GM19468 (cell line): ENCODE results near the gene ARL6IP4.

Experiments
- ATAC-seq: cut with Tn5 transposase; IDR thresholded peaks from one replicate; pipeline ENCODE4 v1.9.1; 2021; ENCODE audit warnings: mild to moderate bottlenecking, moderate library complexity, moderate number of reproducible peaks; ENCODE audit not compliant: unreplicated experiment; ENCODE audit errors: extremely low read depth

The ARL6IP4 gene

DNA sequence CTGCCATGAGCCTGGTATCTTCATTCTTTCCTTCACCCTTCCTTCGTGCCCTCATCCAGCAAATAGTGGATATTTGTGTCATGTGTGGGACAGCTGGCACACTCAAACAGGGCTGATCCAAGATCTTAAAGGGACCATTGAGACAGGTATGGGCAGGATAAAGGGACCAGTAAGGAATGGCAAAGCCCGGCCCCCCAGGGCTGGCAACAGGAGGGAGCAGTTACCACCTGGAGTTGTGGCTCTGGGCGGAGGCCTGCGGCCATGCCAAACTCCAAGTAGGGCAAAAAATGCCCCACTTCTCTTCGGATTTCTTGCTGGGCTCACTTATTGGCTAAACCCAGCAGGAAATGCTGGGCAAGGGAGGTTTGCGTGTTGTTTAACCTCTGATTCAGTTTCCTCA lies 3.3 kb upstream of the ARL6IP4 start:
- no peak for ATAC-seq

DNA sequence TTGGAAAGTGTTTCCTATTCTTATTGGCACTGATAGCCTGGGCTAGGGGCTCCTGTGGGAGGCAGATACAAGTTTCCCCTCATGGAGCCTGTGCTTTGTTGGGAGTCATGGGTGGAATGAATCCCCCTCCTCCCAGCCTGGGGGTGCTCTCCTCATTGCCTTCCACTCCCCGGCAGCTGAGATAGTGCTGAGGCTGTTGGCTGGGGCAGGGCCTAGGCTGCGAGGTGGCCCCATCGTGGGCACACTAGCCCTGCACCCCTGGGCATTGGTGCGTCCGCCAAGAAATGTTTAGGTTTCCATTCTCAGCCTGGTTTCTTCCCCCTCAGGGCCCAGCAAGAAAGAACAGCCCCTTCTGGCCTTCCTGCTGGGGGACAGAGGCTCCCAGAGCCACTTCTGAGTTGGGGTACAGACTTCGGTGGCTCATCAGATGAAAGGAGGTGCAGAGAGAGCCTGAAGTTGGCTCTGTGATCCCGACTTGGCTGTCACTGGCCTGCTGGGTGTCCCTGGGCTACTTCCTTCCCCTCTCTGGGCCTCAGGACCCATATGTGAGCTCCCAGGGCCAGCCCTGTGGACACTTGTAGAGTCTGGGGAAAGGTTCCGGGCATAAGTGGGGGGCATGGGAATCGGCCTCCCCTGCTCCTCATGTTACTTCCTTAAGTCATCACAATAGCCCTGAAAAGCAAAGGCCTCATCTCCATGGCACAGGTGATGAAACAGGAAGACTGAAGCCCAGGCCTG lies 2.7 kb upstream of the ARL6IP4 start:
- ATAC-seq = no peak

DNA sequence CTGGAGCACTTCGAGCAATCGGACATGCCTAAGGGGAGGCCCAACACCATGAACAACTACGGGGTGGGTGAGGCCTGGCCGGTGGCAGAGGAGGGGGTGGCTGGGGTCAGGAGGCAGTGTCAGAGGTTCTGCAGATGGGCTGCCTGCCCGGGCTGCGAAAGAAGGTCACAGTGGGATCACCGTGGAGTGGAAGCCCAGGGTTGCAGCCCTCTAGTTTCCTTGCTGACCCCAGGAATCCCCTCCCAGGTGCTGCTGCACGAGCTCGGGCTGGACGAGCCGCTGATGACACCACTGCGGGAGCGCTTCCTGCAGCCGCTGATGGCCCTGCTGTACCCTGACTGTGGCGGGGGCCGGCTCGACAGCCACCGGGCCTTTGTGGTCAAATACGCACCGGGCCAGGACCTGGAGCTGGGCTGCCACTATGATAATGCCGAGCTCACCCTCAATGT lies 1.9 kb upstream of the ARL6IP4 start:
- ATAC-seq = no peak

DNA sequence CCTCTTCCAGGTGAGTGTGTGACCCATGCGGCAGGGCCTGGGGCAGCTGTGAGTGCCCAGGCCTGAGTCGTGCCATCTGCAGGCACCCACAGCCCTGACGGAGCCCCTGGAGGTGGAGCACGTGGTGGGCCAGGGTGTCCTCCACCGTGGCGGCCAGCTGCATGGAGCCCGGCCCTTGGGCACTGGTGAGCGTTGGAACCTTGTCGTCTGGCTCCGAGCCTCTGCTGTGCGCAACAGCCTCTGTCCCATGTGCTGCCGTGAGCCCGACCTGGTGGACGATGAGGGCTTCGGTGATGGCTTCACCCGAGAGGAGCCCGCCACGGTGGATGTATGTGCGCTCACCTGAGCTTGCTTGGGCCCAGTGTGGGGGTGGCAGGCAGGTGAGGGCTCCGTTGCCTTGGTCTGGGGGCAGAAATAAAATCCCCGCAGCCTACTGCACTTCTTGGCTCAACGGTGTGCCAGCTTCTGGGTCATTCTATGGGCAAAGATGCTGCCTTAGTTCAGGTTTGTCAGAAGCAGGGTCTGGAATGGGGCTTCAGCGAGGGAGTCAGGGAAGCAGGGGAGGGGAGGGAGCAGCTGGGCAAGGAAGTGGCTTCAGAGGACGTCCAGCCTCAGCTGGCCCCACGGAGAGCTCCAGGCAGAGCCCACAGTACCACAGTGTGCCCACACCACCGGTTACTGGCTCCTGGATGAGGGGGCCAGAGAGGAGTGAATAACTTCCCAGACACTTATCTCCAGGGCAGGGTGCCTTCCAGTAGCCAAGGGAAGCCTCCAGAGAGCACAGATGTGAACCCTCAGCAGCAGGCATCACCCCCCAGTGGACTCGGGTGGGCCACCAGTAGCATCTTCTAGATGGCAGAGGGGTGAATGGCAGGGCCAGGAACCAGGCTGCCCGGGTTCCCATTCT lies 1.2 kb upstream of the ARL6IP4 start:
- no peak for ATAC-seq

DNA sequence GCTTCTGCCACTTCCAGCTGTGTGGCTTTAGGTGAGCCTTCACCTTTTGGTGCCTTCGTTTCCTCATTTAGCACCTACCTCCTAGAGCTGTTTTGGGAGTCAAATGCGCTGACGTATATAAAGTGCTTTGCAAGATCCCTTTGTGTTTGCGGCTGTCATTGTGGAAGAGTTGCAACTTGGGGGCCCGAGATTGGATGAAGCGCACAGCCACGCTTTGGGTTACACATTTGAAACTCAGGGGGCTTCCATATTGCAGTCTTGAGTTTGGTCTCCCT lies 636 bp upstream of the ARL6IP4 start:
- ATAC-seq = no peak

DNA sequence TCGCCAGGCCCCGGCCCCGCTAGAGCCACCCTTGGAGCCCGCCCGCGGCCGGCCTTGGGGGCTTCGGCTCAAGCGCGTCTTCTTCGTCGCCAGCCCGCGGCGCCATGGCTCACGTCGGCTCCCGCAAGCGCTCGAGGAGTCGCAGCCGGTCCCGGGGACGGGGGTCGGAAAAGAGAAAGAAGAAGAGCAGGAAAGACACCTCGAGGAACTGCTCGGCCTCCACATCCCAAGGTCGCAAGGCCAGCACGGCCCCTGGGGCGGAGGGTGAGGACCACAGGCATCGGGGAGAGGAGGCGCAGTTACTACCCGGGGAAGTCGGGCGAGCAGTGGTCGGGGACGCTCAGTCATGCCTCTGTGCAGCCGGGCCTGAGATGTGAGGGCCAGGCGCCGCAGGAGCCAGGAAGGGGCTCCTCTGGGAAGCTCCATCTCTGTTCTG lies 573 bp downstream of the ARL6IP4 start:
- no peak for ATAC-seq

DNA sequence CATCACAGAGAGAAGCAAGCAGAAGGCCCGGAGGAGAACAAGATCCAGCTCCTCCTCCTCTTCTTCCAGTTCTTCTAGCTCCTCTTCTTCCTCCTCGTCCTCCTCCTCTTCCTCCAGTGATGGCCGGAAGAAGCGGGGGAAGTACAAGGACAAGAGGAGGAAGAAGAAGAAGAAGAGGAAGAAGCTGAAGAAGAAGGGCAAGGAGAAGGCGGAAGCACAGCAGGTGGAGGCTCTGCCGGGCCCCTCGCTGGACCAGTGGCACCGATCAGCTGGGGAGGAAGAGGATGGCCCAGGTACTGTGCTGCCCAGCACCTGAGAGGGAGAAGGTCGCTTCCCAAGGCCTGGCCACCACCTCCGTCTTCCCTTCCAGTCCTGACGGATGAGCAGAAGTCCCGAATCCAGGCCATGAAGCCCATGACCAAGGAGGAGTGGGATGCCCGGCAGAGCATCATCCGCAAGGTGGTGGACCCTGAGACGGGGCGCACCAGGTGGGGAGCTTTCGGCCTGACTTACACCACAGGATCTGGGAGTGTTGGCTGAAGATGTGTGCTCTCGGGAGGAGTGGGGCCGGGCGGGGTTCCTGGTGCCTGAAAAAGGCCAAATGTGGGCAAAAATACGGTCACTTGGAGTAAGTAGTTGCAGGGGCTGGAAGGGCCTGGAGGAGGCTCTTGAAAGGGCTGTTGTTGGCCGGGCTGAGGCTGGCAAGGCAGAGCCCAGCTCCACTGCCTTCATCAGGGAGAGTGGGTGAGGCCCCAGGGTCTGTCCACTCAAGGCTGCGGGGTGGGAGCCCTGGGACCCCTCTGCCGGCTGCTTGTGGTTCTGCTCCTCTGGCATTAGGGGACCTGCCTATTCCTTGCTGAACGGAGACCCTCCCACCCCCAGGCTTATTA lies 1.4 kb downstream of the ARL6IP4 start:
- ATAC-seq = no peak

DNA sequence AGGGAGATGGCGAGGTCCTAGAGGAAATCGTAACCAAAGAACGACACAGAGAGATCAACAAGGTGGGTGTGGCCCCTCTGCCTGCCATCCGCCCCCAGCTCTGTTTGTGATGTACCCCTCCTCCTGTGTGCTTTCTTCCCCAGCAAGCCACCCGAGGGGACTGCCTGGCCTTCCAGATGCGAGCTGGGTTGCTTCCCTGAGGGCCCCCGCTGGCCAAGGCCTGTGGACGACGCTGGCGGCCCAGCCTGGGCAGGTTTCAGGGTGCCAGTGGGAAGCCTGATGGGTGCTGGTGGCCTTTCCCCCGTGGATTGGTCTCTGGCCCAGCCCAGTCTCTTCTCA lies 2.0 kb downstream of the ARL6IP4 start:
- ATAC-seq = no peak

DNA sequence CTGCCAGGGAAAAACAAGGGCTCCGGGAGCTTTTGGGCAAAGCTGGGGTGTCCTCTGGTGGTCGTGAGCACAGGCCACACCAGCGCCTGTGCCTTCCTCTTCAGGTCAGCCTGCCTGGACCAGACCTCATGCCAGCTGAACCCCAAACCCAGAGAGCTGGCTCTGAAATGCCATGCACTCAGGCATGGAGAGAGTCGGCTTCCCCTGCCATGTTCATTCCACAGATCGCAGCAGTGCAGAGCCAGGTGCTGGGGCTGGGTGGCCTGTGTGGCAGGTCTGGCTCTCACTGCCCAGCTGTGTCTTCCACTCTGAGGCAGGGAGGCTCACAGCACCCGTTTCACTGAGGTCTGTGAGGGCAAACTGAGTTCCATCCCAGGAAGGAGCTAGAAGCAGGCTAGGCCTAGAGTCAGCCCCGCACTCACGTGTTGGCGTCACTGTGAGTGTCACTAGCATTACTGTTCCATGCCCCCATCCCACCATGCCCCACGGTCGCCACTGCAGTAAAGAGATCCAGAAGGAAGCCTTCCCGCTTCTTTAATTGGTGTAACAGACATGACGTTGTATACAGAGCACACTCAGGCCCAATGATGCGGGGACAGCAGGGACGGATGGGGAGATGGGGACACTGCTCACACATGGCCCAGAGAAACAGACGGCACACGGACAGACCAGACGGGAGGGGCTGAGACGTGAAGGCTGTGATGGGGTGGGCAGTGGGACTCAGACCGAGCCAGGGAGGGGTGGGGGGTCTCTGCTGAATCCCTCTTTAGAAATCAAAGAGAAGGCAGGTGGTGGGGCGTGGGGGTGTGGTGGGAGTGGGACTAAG lies 2.7 kb downstream of the ARL6IP4 start:
- ATAC-seq = no peak

DNA sequence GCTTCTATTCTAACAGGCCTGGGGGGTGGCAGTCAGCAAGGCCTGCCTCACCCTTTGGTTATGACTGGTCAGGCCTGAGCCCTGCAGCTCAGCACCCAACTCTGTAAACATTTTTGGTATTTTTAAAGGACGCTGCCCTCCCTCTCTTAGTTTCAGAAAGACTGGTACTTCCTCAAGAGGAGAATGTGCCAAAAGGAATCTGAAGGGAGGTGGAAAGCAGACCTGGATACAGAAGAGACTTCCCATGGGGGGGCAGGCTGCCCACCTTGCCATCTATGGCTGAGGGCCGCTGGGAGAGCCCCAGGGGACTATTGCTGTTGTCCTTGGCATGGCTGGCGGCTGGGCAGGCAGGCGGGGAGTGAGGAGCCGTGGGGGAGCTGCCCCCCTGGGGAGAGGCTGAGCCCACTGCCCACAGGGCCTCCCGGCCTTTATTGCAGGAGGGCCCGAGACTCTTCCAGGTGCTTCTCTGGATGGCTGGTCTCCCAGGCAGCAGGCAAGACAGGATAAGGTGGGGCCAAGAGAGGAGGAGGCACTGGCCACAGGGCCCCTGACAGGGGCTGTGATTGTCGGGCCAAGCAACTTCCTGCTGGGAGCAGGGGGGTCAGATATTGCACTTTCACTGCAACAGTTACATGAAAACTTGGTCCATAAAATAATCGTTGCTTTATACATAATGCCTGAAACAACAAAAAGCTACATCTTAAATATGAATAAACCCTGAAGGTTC lies 3.5 kb downstream of the ARL6IP4 start:
- no peak for ATAC-seq

DNA sequence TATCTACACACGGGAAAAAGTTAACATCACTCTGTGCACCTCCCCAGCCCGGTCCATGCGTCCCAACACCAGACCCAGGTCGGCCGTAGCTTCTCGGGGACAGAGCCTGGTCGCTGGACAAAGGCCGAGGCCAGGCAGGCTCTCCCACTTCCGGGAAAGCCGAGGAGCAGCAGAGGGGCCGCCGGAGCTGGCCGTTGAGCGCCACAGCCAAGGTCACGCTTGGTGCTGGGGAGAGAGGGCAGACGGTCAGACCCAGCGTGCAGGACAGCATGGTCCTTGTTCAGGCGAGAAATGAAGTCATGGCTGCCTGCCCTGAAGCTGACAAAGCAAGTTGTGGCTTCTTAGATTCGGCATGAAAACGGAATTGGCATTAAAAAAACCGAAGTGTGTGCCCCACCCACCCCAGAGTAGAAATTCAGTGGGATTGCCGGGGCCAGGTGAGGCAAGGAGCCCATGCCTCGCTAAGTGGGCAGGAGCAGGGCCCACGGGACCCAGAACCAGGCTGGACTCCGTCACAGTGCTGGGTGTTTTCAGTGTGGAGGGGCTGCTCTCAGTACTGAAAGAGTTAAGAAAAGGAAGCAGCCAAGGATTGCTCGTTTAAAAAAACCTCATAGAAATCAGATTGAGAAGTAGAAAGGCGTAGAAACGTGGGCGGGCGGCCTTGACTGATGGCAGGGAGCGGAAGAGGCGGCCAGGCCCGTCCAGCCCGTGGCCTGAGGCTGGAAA lies 4.3 kb downstream of the ARL6IP4 start:
- ATAC-seq = no peak

DNA sequence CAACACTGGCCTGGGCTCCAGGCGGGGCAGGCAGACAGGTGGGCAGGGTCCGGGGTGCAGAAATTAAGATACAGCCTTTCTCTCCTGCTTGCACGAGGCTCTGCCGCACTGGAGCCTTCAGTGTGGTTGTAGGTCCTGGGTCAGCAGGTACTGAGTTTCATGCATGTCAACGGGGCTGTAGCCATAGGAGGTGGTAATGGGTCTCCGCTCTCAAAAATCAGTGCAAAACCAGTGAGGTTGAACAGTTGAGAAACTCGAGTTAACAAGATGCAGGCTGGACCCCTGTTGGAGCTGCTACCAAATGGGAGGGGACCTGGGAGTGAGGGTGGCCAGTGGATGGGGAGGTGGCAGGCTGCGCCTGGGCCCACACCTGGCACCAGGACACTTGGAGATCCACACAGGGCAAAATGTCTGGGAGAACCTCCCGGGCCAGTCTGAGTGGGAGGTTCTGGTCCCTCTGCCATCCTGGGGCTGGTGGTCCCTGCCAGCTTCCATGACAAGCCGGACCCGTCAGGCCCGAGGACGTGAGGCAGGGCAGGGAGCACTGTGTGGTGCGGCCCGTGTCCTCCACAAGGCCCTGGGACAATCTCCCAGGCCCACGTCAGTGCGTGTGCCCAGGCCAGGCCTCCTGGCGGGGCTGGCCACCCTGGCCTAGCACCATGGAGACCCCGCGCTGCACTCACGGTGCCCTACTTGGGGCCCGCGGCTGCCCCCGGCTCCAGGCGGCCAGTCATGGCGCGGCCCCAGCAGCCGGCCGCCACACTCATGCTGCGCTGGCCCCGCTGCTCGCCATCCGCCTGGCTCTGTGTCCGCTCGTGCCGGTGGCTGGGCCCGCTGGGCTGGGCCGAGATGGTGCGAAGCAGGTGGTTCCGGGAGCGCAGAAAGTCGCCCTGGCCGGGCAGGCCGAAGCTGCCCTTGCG lies 5.1 kb downstream of the ARL6IP4 start:
- ATAC-seq = no peak

DNA sequence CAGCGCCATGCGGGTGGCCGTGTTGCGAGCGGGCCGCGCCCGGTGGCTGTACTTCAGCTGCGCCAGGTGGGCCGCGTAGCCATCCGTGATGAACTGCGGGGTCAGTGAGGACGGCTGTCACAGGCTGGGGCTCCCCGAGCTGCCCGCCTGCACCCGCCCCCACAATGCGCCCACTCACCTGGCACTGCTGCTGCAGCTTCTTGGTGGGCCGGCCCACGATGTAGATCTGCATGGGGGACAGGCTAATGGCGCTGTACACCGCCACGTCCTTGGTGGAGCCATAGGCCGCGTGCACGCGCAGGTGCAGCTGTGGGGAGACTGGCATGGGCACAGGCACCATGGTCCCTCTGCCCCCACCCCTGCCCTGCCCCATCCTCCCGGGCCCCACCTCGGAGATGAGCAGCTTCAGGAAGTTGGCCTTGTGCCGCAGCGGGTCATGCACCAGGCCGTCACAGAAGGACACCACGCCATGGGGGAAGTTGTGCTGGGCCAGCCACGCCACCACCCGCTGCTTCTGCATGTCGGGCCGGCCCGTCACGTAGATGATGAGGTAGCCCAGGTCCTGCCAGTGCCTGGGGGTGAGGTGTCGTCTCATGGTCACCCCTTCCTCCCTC lies 5.9 kb downstream of the ARL6IP4 start:
- ATAC-seq = no peak

DNA sequence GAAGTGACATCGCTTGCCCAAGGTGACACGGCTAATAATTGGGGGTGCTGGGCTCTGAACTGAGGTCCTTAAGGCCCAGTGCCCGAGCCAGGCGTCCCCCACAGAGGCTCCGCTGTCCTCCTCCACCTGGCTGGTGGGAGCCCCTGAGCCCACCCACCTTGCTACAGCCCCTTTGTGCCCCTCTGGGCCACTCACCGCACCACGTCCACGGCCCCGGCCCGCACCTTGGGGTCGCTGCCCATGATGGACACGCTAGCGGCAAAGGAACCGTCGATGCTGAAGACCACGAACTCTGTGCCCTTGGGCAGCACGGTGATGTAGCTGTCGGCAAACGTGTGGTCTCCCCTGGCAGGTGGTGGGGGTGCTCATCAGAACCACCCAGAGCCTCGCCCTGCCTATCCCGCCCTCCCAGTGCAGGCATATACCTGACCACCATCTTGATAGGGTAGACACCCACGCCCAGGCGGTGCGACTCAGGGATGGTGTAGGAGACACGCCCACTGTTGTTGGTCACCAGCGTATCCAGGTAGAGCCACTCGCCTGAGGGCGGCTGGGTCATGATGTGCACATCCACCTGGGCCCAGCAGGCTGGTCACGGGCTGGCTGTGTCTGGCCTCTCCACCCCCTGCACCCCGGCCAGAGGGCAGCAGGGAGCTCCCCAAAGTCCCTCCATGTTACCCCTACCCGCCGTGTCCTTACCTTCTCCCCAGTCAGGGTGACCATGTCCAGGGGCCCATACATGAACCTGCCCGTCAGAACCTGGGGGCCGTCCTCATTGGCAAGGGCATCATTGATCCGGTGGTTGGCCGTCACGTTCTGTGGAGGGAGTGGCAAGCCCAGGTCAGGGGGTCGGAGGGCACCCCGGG lies 6.8 kb downstream of the ARL6IP4 start:
- ATAC-seq = no peak

DNA sequence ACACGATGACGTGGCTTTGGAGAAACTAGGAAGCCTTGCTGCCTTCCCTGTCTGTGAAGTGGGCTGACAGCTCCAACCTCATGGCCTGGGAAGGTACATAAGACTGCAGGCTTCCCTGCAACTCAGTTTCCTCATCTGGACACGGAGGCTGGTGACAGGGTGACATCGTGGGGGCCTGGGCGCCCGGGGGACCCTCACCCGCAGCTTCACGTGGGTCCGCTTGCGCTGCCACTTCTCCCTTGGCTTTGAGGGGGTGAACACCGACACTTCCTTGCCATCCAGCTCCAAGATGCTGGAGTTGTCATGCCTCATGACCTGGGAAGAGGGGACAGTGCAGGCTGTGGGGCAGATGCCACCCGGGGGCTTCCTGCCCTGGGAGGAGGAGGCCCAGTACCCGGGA lies 7.6 kb downstream of the ARL6IP4 start:
- ATAC-seq = no peak

DNA sequence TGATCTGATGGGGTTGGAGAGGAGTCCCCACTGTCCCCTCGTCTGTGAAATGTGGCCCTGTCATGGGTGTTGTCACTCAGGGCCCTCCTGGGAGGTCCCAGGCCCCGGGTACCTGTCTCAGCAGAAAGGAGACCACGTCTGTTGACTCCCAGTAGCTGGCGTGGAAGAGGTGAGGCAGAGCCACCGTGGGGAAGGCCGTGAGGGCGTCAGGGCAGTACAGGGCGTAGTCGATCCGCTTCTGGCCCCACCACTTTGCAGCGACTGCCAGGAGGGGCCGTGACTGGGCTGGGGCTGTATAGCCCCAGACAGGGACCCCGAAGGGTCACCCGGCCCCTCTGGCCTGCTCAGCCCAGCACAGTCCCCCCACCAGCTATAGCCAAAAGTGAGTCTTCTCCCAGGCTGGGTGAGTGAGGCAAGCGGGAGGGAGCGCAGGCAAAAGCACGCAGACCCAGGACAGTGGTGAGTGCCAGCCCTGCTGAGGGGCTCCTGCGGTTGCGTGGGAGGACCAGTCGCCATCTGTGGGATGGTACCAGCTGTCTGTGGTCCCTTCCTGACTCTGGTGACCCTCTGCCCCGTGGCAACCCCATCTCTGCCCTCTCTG lies 8.2 kb downstream of the ARL6IP4 start:
- no peak for ATAC-seq
